H1 (cell line): ENCODE data around the gene MRPL33.

Experiments
- CTCF ChIP-seq, 3 experiments: IDR thresholded peaks; 1 replicate in 2 of 3; 2 replicates in 1 of 3; pipeline versions ENCODE4 v1.5.1 to v1.6.1; 2011; ENCODE audit warnings: low read length in 3 of 3, mild to moderate bottlenecking in 3 of 3, inconsistent platforms in 2 of 3, low read depth in 1 of 3, moderate library complexity in 1 of 3; ENCODE audit not compliant: insufficient read depth in 1 of 3; ENCODE audit errors: control extremely low read depth in 1 of 3
- GTF2F1 ChIP-seq: IDR thresholded peaks from 2 replicates; pipeline ENCODE4 v1.6.1; 2012; ENCODE audit warnings: low read depth, low read length, improper control_type of control experiment, borderline replicate concordance

DNA sequence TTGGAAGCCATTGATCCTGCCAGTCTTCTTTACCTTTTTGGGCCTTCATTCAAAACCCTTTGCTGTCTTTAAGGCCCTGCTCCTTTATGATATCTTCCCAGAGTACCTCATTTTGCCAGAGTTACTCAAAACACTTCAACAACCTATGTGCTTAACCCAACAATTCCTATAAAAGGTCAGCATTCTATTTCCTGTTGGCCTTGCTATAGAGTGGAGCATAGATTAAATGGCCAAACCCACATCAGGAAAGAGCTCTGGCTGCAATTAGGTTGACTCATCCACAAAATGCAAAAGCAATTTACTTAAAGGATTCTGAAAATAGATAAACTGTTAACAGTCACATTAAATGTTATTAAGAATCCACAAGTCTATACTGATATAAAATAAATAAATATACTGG is 21.2 kb downstream of the MRPL33 start:
- TF ChIP-seq CTCF (IDR thresholded peaks at IDR 0.05; ENCODE audit: control extremely low read depth in 1 of 3, insufficient read depth in 1 of 3, low read depth in 1 of 3, low read length in 3 of 3) (no peak), GTF2F1 (no peak)
